Eye (tissue), 1 donor: ENCODE data around the gene PLA2G2C.

Experiments used
- DNase-seq: peaks from one replicate; pipeline ENCODE4 v3.0.0-alpha.2; 2015

PLA2G2C gene

DNA sequence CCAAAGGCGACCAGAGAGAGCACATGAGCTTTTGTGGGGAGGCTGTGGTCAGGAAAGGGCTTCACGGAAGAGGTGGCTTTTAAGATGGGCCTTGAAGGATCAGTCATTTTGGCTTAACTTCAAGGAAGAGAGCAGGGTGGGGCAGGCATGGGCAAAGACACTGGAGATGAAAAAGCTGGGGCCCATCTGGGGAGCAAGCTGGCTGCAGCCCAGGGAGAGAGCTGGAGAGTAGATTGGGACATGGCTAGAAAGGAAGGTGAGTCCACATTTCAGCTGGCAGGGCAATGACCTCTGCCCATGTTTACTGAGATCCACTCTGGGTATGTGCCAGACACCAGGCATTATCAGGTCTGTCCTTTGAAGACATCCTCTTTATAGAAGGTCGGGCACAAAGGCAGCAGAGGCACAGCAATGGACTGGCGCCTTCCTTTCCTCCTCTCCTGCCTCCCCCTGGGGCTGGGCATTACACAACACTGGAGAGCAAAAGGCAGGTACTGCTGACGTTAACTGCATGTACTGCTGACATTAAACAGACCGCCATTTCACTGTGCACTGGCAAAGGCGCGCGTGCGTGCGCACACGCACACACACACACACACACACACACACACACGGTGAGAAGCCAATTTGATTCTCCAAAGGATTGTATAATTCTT, 2.6 kb downstream of the PLA2G2C start:
- no peak for DNase-seq

DNA sequence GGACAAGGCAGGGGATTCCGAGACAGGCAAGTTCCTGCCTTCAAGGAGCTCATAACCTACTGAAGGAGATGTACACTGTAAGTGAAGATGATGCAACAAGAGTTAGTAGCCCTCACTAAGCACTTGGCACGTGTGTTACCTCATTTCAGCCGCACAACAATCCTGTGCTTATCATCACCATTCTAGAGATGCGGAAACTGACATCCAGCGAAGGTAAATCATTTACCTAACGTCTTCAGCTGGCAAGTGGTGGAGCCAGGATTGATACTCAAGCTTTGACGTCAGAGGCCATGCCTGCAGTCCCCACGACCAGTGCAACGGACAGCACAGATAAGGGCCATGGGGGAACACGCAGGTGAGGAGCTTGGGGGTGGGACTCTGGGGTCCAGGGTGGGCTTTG, 3.3 kb downstream of the PLA2G2C start:
- no peak for DNase-seq

DNA sequence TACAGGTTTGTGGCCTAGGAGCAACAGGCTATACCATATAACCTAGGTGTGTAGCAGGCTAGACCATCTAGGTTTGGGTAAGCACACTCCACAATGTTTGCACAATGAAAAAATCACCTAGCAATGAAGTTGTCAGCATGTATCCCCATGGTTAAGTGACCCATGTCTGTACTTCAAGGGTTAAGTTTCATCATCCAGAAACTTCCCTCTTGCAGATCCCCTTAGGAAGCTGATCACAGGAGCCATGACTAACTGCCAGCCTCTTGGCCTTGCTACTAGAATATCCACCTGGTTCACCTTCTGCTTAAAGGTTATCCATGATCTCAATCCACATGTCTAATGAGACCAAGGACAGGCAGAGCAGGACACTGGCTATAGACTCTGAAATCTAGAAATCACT, 3.9 kb downstream of the PLA2G2C start:
- no peak for DNase-seq

DNA sequence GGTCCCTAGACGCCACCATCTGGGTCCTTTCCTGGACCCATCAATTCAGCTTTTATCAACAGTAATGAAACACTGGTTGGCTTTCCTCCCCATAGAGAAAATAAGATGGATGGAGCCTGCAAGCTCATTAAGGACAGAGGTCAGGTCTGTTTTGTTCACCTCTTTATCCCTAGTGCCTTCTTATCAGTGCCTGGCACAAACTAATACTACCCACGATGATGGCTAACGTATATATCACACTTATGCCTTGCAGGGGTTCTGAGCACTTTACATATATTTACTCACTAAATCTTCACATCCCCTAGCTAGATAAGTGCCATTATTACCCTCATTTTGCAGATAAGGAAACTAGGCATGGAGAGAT, 5.5 kb downstream of the PLA2G2C start:
- no peak for DNase-seq

DNA sequence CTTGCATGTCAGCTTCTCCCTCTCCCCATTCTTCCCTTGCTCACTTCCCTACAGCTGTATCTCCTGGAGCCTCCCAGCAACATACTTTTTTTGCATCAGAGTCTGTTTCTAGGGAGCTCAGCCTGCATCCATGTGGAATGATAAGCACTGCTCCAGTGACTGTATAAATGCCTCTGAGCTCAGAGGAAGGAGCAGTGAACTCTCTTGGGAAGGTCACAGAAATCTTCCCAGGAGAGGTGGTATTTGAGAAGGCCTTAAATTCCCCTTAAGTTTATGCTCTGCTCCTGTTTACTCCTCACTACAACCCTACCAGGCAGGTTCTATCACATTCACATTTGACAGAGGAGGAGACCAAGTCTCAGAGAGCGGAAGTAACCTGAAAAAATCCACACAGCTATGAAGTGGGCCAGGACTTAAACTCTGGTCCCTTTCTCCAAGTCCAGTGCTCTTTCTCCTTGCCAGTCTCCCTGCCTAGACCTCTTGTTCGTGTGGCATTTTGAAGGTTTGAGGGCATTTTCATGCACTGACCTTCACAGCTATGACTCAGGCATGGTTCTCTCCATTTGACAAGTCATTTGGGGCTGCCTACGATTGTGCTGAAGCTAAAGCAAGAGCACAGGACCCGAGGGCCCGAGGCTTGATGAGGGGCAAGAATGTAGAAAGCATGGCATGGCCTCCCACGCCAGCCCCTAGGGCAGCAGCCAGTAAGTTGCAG, 6.0 kb downstream of the PLA2G2C start:
- DNase-seq, result no peak

DNA sequence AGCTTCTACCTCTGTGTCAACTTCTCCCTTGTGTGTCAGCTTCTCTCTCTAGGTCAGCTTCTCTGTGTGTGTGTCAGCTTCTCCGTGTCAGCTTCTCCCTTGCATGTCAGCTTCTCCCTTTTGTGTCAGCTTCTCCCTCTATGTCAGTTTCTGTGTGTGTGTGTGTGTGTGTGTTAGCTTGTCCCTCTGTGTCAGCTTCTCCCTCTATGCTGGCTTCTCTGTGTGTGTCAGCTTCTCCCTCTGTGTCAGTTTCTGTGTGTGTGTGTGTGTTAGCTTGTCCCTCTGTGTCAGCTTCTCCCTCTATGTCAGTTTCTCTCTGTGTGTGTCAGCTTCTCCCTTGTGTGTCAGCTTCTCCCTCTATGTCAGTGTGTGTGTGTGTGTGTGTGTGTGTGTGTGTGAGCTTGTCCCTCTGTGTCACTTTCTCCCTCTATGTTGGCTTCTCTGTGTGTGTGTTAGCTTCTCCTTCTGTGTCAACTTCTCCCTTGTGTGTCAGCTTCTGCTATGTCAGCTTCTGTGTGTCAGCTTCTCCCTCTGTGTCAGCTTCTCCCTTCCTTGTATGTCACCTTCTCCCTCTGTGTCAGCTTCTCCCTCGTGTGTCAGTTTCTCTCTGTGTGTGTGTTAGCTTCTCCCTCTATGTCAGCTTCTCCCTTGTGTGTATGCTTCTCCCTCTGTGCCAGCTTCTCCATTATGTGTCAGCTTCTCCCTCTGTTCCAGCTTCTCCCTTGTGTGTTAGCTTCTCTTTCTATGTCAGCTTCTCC, 6.8 kb downstream of the PLA2G2C start:
- DNase-seq, result no peak

DNA sequence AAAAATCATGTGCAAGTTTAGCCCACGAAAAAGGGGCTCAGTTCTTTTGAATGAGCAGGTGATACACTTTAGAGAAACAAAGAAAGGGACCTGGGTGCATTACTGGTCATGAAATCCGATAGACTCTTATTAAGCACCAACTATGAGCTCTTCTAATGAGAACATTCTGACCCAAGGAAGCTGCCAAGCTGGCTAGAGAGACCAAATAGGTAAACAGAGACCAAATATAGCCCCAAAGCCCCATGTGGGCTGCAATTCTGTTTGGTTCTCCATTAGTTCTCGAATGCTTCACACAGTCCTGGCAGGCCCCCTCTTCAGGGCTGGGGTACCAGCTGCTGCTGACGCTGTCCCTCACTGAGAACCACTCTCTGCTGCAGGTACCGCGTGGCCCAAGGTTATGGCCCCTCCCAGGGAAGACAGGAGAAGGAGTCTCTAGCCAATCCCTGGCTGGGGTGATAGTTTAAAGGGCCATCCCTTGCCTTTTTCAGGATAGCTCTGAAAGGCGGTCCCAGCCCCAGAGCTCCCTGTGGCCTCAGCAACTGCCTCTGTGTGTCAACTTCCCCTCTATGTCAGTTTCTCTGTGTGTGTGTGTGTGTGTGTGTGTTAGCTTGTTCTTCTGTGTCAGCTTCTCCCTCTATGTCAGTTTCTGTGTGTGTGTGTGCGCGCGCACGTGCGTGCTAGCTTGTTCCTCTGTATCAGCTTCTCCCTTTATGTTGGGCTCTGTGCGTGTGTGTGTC, 7.5 kb downstream of the PLA2G2C start:
- DNase-seq, result no peak

DNA sequence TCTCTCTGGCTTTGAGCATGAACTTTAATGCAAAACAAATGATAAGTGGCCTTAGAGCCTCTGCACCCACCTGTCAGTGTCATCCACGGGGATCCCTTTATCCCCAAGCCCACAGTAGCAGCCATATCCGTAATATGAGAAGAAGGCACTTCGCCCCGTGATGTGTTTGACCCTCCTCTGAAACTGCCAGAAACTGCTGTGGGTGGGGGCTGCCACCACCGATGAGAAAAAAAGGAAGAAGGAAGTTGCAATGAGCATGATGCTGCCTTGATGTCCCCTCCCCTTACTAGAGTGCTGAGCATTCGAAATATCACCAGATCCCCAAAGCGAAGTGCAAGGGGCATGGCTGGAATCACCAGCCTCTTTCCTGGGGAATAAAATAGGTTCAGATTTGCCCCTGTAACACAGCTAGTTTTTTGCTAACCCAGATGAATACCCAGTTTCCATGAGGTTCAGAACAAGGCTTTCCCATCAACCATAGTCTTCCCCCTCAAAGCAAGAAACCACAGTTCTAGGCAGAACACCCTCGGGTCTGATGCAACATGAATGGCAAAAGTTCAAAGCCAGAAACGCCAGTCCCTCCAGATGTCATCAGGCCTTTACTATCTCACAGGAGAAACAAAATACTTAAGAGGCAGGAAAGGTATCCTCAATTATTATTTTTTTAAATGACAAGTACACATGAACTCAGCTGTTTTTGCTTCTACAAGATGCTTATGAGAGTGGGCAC, 11.2 kb downstream of the PLA2G2C start:
- no peak for DNase-seq

DNA sequence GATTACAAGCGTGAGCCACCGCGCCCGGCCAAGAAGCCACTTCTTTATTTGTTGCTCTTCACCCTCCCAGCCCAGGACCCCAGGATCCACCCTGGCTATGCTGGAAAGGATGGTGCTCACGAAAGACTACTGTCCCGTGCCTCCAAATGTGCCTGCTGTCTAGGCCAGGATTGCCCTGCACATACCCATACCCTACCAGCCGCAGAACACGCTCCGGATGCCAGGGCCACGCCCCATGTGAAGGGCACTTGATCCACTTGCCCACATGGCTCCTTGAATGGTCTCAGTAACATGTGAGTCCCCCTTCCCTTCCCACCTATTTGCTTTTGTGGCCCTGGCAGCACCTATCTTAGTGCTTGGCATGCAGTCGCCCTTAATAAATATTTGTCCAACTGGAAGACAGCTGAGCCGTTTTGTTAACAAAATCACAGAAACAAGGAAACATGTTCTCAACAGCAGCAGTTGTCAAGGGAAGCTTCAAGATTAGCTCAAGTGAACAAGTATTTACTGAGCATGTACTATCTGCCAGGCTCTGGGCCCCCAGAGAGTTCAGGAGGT, 14.2 kb downstream of the PLA2G2C start:
- no peak for DNase-seq

DNA sequence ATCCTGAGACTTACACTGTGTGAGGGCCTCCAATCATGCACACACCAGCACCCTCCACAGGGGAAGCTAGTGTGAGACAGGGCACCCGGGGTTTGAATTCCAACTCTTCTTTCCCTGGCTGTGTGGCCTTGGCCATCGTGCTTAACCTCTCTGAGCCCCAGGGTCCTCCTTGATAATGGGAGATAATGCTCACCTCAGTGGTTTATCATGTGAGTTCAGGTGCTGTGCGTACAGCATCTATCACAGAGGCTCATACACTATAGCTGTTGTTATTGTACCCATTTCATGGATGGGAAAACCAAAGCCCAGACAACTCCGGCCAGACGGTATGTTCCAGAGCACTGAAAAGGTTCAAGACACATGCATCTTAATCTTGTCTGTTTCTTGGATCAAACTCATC, 16.4 kb downstream of the PLA2G2C start:
- DNase-seq, result no peak

DNA sequence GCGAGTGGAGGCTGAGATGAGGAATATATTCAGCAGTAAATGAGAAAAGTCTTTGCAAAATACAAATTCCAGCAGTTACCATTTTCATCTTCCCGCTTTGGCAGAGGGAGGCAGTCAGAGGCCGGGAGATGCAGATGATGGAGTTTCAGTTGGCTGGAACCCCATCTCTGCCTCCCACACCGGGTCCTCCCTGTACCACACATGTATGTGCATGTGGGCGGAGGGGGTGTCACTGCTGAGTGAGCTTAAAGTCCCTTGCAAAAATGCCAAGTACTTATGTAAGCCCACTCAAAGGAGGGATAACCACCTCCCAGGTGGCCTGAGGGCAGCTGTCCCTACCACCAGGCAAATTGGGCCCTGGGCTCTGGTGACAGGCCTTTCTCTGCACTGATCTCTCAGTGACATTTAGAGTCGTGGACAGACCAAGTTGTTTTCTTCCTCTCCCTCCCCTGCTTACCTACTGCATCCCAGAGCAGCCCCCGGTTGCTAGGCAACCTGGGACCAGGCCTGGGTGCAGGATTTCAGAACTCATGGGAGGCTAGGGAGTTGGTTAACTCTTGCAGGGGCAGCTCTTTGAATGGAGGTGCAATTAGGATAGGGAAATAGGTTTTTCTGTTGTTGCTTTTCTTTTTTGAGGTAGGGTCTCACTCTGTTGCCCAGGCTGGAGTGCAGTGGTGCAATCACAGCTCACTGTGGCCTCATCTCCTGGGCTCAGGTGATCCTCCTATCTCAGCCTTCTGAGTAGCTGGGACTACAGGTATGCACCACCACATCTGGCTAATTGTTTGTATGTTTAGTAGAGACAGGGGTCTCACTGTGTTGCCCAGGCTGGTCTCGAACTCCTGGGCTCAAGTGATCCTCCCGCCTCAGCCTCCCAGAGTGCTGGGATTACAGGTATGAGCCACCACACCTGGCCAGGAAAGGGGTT, 17.5 kb downstream of the PLA2G2C start:
- no peak for DNase-seq

DNA sequence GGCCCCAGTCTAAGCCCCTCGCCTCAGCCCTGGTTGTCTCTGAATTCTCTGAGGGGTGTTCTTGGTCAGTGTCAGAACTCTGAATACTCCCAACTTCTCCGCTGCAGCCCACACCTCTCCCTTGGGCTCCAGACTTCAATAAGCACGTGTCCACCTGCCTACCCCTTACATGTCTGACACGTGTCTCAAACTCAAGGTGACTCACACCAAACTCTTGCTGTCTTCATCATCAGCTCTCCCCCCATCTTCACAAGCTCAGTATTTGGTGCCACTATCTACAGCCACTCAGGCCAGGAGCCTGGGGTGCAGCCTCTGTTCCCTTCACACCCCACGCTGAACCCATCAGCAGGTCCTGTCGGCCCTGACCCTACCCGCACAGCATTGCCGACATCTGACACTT, 19.2 kb downstream of the PLA2G2C start:
- DNase-seq, result no peak

DNA sequence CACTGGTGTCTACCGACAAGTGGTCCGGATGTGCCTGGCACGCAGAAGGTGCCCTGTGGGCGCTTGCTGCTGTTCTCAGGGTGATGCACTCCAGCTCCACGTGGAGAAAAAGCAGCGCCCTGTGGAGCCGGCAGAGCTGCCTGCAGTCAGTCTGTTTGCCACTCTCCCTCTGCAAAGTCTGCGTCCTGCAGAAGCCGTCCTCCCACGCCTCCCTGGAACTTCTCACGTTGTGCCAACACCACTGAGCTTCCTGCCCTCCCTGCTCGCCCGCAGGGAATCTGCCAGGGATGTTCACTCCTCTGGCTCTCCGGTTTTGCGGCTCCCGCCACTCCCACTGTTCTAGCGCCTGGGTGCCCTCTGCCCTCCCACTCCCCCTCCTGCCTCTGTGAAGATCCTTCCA, 20.3 kb downstream of the PLA2G2C start:
- no peak for DNase-seq

DNA sequence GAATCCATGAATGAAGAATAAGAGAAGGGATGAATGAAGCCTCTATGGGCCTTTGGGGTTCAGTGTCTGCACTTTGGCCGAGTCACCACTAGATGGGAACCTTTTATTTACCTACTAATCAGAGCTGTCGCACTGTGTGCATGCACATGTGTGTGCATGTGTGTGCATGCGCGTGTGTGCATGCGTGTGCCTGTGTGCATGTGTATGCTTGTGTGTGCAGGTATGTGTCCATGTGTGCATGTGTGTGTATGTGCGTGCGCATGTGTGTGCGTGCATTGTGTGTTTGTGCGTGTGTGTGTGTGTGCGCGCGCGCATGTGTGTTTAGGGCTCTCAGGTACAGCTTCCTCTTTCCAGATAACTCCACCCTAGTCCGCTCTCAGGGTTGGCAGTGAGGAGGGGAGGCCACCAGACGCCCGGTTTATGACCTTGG, 20.8 kb downstream of the PLA2G2C start:
- DNase-seq, result no peak

DNA sequence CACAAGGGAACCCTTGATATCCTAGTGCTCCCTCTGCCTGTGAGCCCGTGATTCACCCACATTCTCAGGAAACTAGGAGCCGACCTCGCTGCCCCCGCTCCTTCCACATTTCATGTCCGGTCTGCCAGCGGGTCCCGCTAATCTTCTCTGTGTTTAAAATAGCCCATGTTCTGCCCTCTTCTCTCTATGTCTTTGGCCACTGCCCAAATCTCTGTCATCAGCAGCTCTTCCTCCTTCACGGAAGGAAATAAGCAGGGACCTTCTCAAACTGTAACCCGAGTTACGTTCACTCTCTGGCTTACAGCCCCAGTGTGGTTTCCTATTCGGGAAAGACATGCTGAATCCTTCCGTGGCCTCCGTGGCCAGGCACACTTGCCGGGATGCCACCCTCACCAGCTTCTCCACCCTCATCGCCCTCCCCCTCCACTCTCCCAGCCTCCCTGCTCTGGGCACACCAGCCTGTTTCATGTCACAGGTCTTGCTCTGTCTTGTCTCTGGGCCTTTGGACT, 21.6 kb downstream of the PLA2G2C start:
- no peak for DNase-seq

DNA sequence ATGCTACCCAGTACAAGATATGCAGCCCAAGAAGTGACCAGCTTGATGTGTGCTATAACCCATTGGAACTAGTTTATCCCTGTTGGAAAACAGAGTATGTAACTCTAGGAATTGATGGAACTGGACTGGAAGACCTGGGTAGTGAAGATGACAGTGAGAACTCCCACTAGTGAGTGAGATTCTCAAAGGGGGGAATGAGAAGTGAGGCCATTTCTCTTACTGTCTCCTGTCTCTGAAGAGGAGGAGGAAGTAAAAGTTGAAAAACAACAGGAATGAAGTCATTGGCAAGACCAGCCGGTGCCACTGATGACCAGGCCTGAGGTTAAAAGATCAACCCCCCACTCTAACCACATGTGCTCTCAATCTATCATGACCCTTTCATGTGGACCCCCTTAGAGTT, 26.3 kb downstream of the PLA2G2C start:
- no peak for DNase-seq

DNA sequence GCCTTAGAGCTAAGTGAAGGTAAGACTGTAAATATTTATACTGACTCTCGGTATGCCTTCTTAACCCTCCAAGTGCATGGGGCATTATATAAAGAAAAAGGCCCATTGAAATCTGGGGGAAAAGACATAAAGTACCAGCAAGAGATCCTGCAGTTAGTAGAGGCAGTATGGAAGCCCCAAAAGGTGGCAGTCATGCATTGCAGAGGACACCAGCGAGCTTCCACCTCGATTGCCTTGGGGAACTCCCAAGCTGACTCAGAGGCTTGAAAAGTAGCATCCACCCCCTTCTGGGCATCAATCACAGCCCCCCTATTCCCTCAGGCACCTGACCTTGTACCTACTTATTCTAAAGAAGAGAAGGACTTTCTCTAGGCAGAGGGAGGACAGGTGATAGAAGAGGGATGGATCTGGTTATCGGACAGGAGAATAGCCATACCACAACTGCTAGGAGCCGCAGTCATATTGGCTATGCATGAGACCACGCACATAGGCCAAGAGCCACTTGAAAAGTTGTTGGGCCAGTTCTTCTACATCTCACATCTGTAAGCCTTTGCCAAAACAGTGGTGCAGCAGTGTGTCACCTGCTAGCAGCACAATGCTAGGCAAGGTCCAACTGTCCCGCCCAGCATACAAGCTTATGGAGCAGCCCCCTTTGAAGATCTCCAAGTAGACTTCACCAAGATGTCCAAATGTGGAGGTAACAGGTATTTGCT, 27.8 kb downstream of the PLA2G2C start:
- DNase-seq, result no peak

DNA sequence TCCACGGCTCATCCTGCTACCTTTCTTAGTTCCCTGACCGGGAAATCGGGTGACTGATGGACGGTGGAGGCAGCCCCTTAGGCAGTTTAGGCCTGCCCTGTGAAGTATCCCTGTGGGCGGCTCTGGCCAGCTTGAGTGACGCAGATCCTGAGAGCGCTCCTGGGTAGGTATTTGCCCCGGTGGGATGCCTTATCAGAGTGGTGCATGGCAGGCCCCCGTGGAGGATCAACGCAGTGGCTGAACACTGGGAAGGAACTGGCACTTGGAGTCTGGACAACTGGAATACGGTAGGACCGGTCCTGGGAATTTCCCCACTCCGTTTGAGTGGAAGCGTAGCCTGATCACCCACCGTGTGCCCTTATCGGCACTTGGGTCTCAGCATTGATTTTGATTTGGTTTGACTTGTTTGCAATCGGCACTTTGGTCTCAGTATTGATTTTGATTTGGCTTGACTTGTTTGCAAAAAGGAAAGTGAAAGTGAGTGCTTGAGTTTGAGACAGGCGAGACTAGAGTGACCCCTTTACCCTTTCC, 32.0 kb downstream of the PLA2G2C start:
- DNase-seq, result peak; percentile 37

DNA sequence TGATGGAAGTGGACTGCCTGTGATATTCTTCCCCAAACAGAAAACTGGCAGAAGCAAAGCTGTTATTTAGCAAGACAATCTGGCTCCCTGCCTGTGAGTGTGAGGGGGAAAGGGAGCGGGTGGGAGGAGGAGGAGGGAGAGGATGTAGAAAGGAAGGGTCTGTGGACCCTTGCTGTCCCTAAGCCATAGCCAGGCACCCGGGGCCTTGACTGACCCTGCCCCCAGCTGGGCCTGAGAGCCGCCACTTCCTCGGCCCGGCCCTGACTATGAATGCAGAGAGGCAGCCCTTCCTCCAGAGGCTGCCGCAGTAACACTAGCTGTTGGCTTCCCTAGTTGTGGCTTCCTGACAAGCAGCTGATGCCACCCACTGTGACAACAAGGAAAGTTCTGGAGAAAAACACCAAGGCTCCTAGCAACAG, 33.3 kb downstream of the PLA2G2C start:
- DNase-seq, result peak; percentile 46

DNA sequence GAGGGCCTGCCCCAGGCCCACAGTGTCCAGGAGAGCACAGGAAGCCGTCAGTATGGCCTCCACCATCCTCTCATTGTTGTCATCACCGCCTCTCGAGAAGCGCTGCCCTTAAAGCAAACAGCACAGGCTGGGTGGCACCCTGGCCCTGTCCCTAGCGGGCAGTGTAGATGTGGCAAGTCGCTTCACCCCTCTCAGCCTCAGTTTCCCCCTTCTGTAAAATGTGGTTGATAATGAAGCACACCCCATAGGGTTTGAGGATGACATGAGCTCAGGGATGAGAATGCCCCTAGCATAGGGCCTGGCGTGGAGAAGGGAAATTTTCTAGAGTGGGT, 33.8 kb downstream of the PLA2G2C start:
- no peak for DNase-seq
